ENCODE measurements around the gene PCBP4.

DNA sequence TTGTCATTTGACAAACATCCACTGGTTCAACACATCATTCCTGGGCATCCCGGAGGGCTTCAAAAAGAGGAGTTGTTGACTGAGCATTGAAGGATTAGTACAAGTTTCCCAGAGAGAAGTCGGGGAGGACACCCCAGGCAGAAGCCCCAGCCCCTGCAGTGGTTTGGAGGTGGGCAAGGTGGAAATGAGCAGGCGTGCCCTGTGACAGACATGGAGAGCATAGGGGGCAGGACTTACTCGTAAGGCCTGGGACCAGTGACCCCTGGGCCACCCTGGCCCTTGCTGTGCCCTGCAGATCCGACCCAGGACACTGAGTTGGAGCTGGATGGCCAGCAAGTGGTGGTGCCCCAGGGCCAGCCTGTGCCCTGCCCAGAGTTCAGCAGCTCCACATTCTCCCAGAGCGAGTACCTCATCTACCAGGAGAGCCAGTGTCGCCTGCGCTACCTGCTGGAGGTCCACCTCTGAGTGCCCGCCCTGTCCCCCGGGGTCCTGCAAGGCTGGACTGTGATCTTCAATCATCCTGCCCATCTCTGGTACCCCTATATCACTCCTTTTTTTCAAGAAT lies 19.2 kb downstream of the PCBP4 start:
- TF ChIP-seq, protein P1, sequence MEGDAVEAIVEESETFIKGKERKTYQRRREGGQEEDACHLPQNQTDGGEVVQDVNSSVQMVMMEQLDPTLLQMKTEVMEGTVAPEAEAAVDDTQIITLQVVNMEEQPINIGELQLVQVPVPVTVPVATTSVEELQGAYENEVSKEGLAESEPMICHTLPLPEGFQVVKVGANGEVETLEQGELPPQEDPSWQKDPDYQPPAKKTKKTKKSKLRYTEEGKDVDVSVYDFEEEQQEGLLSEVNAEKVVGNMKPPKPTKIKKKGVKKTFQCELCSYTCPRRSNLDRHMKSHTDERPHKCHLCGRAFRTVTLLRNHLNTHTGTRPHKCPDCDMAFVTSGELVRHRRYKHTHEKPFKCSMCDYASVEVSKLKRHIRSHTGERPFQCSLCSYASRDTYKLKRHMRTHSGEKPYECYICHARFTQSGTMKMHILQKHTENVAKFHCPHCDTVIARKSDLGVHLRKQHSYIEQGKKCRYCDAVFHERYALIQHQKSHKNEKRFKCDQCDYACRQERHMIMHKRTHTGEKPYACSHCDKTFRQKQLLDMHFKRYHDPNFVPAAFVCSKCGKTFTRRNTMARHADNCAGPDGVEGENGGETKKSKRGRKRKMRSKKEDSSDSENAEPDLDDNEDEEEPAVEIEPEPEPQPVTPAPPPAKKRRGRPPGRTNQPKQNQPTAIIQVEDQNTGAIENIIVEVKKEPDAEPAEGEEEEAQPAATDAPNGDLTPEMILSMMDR (conservative IDR thresholded peaks at IDR 0.05; ENCODE audit: low read length) = no peak
- TF ChIP-seq EZH2phosphoT487 (IDR thresholded peaks at IDR 0.05; ENCODE audit: borderline replicate concordance) = no peak

Measured in Loucy (cell line).